RWPE1 (cell line): ENCODE data around the gene IL6ST.
"Not testable (repeated sequence)": the region's sequence is repeated elsewhere in the genome, so short reads cannot be mapped to it uniquely, and the experiment has no call there.

ENCODE experiments used
- CTCF ChIA-PET: fragments of 350-600 bp; sonication (Branson Sonifier 250); formaldehyde crosslinking; extraction: SDS; loops from one replicate; lab custom pipeline; 2021; lab: Yijun Ruan, JAX
- POLR2A ChIA-PET: fragments of 400-600 bp; formaldehyde crosslinking; extraction: SDS; loops from one replicate; lab custom pipeline; 2020; ENCODE audit warnings: antibody characterized with exemption; ENCODE audit not compliant: low non-redundant PET; lab: Yijun Ruan, JAX
- DNase-seq: peaks from one replicate; pipeline ENCODE4 v3.0.0; 2012; ENCODE audit warnings: low spot score
- H3K27ac ChIP-seq: fragments of 450-650 bp; 2 replicates; pipeline ENCODE4 v1.5.1; 2017
- CTCF ChIP-seq: fragments of 450-650 bp; conservative IDR thresholded peaks from 2 replicates; pipeline ENCODE4 v1.5.1; 2017; ENCODE audit warnings: low read depth, mild to moderate bottlenecking

The IL6ST gene

GRCh38 chr5:55994495-55994997 is at the start of gene IL6ST:
Gene IL6ST, minus strand, starts transcription at chr5:55994963. Its CDS starts 18,685 bp downstream, at chr5:55976278.
- no peak for TF ChIP-seq CTCF
- DNase-seq, result peak; percentile 83
- POLR2A ChIA-PET, result interaction anchor here (0.6 to 1.7 kb wide), 4 partner anchors 8 to 205 kb away, joined by 3 to 6 read pairs (median 3); no protein-coding TSS in a partner anchor
- CTCF ChIA-PET, result interaction anchor here (0.5 to 1.2 kb wide), 3 partner anchors 17 to 767 kb away, joined by 3 to 6 read pairs (median 4); no protein-coding TSS in a partner anchor
- peak within 1 kb of the TSS; percentile 98 for H3K27ac ChIP-seq

- TF ChIP-seq CTCF, result no peak
- ChIA-PET POLR2A (no interaction called here), CTCF (no interaction called here)
- H3K27ac ChIP-seq, result no peak overlapping the region
- DNase-seq, result no peak
These were observed 45.2 kb upstream of the IL6ST start for GRCh38 chr5:56039985-56040384.

- CTCF ChIA-PET, DNase-seq, POLR2A ChIA-PET, H3K27ac ChIP-seq: not testable (repeated sequence)
These were observed 43.4 kb upstream of the IL6ST start for GRCh38 chr5:56038206-56038605.

GRCh38 chr5:56037531-56038010 is 42.8 kb upstream of the IL6ST start:
- TF ChIP-seq CTCF, result no peak
- H3K27ac ChIP-seq, result no peak overlapping the region
- DNase-seq, result no peak
- CTCF ChIA-PET, result interaction anchor here (0.5 kb wide), 1 partner anchor 66 kb away, joined by 4 read pairs; no protein-coding TSS in a partner anchor
- POLR2A ChIA-PET, result no interaction called here

- DNase-seq, POLR2A ChIA-PET: not testable (repeated sequence)
- CTCF ChIA-PET, result interaction anchor here (0.6 kb wide), 1 partner anchor 173 kb away, joined by 5 read pairs; no protein-coding TSS in a partner anchor
These were observed 40.6 kb upstream of the IL6ST start for GRCh38 chr5:56035394-56035793.

GRCh38 chr5:56029871-56030630 is 35.3 kb upstream of the IL6ST start:
- CTCF ChIA-PET, H3K27ac ChIP-seq: not testable (repeated sequence)

More at GRCh38 chr5:56035394-56035793, 40.6 kb upstream of the IL6ST start:
- H3K27ac ChIP-seq, result not testable (repeated sequence)

GRCh38 chr5:56029457-56029856 is 34.7 kb upstream of the IL6ST start:
- POLR2A ChIA-PET, result no interaction called here
- CTCF ChIA-PET, result interaction anchor here (0.6 kb wide), 1 partner anchor 69 kb away, joined by 3 read pairs; no protein-coding TSS in a partner anchor
- no peak overlapping the region for H3K27ac ChIP-seq
- TF ChIP-seq CTCF, result no peak
- no peak for DNase-seq

More at GRCh38 chr5:56029871-56030630, 35.3 kb upstream of the IL6ST start:
- POLR2A ChIA-PET, DNase-seq: not testable (repeated sequence)

- TF ChIP-seq CTCF, result no peak
- CTCF ChIA-PET, result interaction anchor here (0.7 kb wide), 1 partner anchor 834 kb away, joined by 3 read pairs; no protein-coding TSS in a partner anchor
- no peak overlapping the region for H3K27ac ChIP-seq
- no peak for DNase-seq
- POLR2A ChIA-PET, result no interaction called here
These were observed 33.9 kb upstream of the IL6ST start for GRCh38 chr5:56028708-56029107.
